BLaER1 (cell line): ENCODE measurements around the gene PLIN4.

Experiments used
- H3K27ac ChIP-seq: shearing (Covaris generic); formaldehyde crosslinking; 2 replicates; pipeline ENCODE4 v1.8.1; 2022
- H3K27me3 ChIP-seq: shearing (Covaris generic); formaldehyde crosslinking; 2 replicates; pipeline ENCODE4 v1.8.1; 2022
- H3K36me3 ChIP-seq: shearing (Covaris generic); formaldehyde crosslinking; 2 replicates; pipeline ENCODE4 v1.8.1; 2022
- H3K4me1 ChIP-seq: shearing (Covaris generic); formaldehyde crosslinking; 2 replicates; pipeline ENCODE4 v1.8.1; 2022
- H3K4me2 ChIP-seq: shearing (Covaris generic); formaldehyde crosslinking; 2 replicates; pipeline ENCODE4 v1.8.1; 2022
- H3K4me3 ChIP-seq: shearing (Covaris generic); formaldehyde crosslinking; 2 replicates; pipeline ENCODE4 v1.8.1; 2022
- H3K9ac ChIP-seq: shearing (Covaris generic); formaldehyde crosslinking; 2 replicates; pipeline ENCODE4 v1.8.1; 2022
- H3K9me3 ChIP-seq: shearing (Covaris generic); formaldehyde crosslinking; 2 replicates; pipeline ENCODE4 v1.8.1; 2022
- H4K20me1 ChIP-seq: shearing (Covaris generic); formaldehyde crosslinking; 2 replicates; pipeline ENCODE4 v1.8.1; 2022
- Cebpa-rat ChIP-seq: shearing (Covaris generic); IDR thresholded peaks from 2 replicates; pipeline ENCODE4 v1.8.1; 2022

Gene PLIN4

GRCh38 chr19:4500841-4501591 is 17.3 kb downstream of the PLIN4 start:
- H3K4me2 ChIP-seq, result peak overlapping the region; percentile 84
- peak overlapping the region; percentile 74; the same call in 1 of the 2 replicates for H3K9ac ChIP-seq
- H3K36me3 ChIP-seq, result peaks cover 80% of the 10 kb centered on the region
- TF ChIP-seq Cebpa-rat, result no peak
- peaks cover 14% of the 10 kb centered on the region for H4K20me1 ChIP-seq
- no peaks in the 10 kb centered on the region for H3K9me3 ChIP-seq
- H3K27ac ChIP-seq, result peak overlapping the region; percentile 81; the same call in 1 of the 2 replicates
- H3K27me3 ChIP-seq, result no peaks in the 10 kb centered on the region
- H3K4me1 ChIP-seq, result peaks cover 50% of the 10 kb centered on the region
- no peak overlapping the region for H3K4me3 ChIP-seq

GRCh38 chr19:4499855-4500254 is 18.4 kb downstream of the PLIN4 start:
- no peak for TF ChIP-seq Cebpa-rat
- Histone ChIP-seq H3K4me1 (peaks cover 42% of the 10 kb centered on the region), H3K9me3 (no peaks in the 10 kb centered on the region), H3K9ac (no peak overlapping the region), H3K4me2 (no peak overlapping the region), H3K27ac (no peak overlapping the region), H3K27me3 (no peaks in the 10 kb centered on the region), H4K20me1 (peaks cover 21% of the 10 kb centered on the region), H3K36me3 (peaks cover 80% of the 10 kb centered on the region), H3K4me3 (no peak overlapping the region)

GRCh38 chr19:4499318-4499717 is 19.0 kb downstream of the PLIN4 start:
- Histone ChIP-seq H3K36me3 (peaks cover 81% of the 10 kb centered on the region), H3K4me3 (no peak overlapping the region), H3K9ac (no peak overlapping the region), H3K9me3 (no peaks in the 10 kb centered on the region), H3K27me3 (no peaks in the 10 kb centered on the region), H3K4me2 (no peak overlapping the region), H3K27ac (no peak overlapping the region), H4K20me1 (peaks cover 16% of the 10 kb centered on the region), H3K4me1 (peaks cover 36% of the 10 kb centered on the region)
- no peak for TF ChIP-seq Cebpa-rat

- H3K9me3 ChIP-seq, result no peaks in the 10 kb centered on the region
- H3K36me3 ChIP-seq, result peaks cover 87% of the 10 kb centered on the region
- peaks cover 14% of the 10 kb centered on the region for H4K20me1 ChIP-seq
- TF ChIP-seq Cebpa-rat, result no peak
- no peaks in the 10 kb centered on the region for H3K27me3 ChIP-seq
- no peak overlapping the region for H3K9ac ChIP-seq
- no peak overlapping the region for H3K4me3 ChIP-seq
- H3K27ac ChIP-seq, result no peak overlapping the region
- H3K4me1 ChIP-seq, result peaks cover 30% of the 10 kb centered on the region
- no peak overlapping the region for H3K4me2 ChIP-seq
These were observed 19.6 kb downstream of the PLIN4 start for GRCh38 chr19:4498694-4499093.

- no peak for TF ChIP-seq Cebpa-rat
- Histone ChIP-seq H3K4me3 (no peak overlapping the region), H3K27ac (no peak overlapping the region), H3K27me3 (no peaks in the 10 kb centered on the region), H3K4me1 (peaks cover 22% of the 10 kb centered on the region), H3K36me3 (peaks cover 95% of the 10 kb centered on the region), H3K9ac (no peak overlapping the region), H4K20me1 (peaks cover 16% of the 10 kb centered on the region; the same call in 1 of the 2 replicates), H3K9me3 (no peaks in the 10 kb centered on the region), H3K4me2 (no peak overlapping the region)
These were observed 20.4 kb downstream of the PLIN4 start for GRCh38 chr19:4497770-4498389.

GRCh38 chr19:4496304-4496703 is 22.0 kb downstream of the PLIN4 start:
- Histone ChIP-seq H3K27ac (no peak overlapping the region), H3K4me1 (peaks cover 6% of the 10 kb centered on the region), H3K4me2 (no peak overlapping the region), H3K9ac (no peak overlapping the region), H3K27me3 (no peaks in the 10 kb centered on the region), H3K36me3 (peaks cover 95% of the 10 kb centered on the region), H4K20me1 (peaks cover 16% of the 10 kb centered on the region; the same call in 1 of the 2 replicates), H3K4me3 (no peak overlapping the region), H3K9me3 (no peaks in the 10 kb centered on the region)
- TF ChIP-seq Cebpa-rat, result no peak

GRCh38 chr19:4495471-4495870 is 22.8 kb downstream of the PLIN4 start:
- Histone ChIP-seq H3K27me3 (no peaks in the 10 kb centered on the region), H3K9ac (no peak overlapping the region), H3K4me2 (no peak overlapping the region), H3K4me1 (no peaks in the 10 kb centered on the region), H3K36me3 (peaks cover 92% of the 10 kb centered on the region), H3K27ac (no peak overlapping the region), H4K20me1 (peaks cover 16% of the 10 kb centered on the region; the same call in 1 of the 2 replicates), H3K4me3 (no peak overlapping the region), H3K9me3 (no peaks in the 10 kb centered on the region)
- TF ChIP-seq Cebpa-rat, result no peak

GRCh38 chr19:4494691-4495064 is 23.6 kb downstream of the PLIN4 start:
- H3K27ac ChIP-seq, result no peak overlapping the region
- H3K9me3 ChIP-seq, result no peaks in the 10 kb centered on the region
- TF ChIP-seq Cebpa-rat, result no peak
- no peak overlapping the region for H3K9ac ChIP-seq
- H3K36me3 ChIP-seq, result peaks cover 92% of the 10 kb centered on the region
- H4K20me1 ChIP-seq, result peaks cover 16% of the 10 kb centered on the region; the same call in 1 of the 2 replicates
- no peaks in the 10 kb centered on the region for H3K4me1 ChIP-seq
- no peak overlapping the region for H3K4me2 ChIP-seq
- no peak overlapping the region for H3K4me3 ChIP-seq
- H3K27me3 ChIP-seq, result no peaks in the 10 kb centered on the region

- peaks cover 97% of the 10 kb centered on the region for H3K36me3 ChIP-seq
- H3K9me3 ChIP-seq, result no peaks in the 10 kb centered on the region
- H3K4me2 ChIP-seq, result no peak overlapping the region
- TF ChIP-seq Cebpa-rat, result no peak
- H4K20me1 ChIP-seq, result peaks cover 16% of the 10 kb centered on the region; the same call in 1 of the 2 replicates
- H3K27me3 ChIP-seq, result no peaks in the 10 kb centered on the region
- H3K27ac ChIP-seq, result no peak overlapping the region
- H3K4me1 ChIP-seq, result no peaks in the 10 kb centered on the region
- no peak overlapping the region for H3K4me3 ChIP-seq
- H3K9ac ChIP-seq, result no peak overlapping the region
These were observed 24.2 kb downstream of the PLIN4 start for GRCh38 chr19:4493929-4494690.
